Psoas muscle (tissue), 8 donors: ENCODE measurements around the gene EYA2. TPM values are rescaled to one million over a fixed set of nuclear protein-coding genes. Genes with fewer than 3 reads are reported as not detected.

ENCODE experiments used
- ATAC-seq, 4 donors: fragments of 200-7000 bp; cut with Tn5 transposase; one replicate each; pipeline ENCODE4 v1.9.1; 2020; ENCODE audit warnings: moderate library complexity in 3 of 4, mild to moderate bottlenecking in 2 of 4
- DNase-seq, 2 donors: peaks; one replicate each; pipeline ENCODE4 v3.0.0-alpha.2; 2020
- H3K27ac ChIP-seq: fragments of 200-600 bp; one replicate; pipeline ENCODE4 v1.8.0; 2022
- H3K27me3 ChIP-seq, 3 donors: fragments of 200-600 bp in 1 of 3; one replicate each; pipeline versions ENCODE4 v1.6.1 to v1.8.0; 2013 to 2022; ENCODE audit warnings: low read length in 2 of 3, mild to moderate bottlenecking in 2 of 3, moderate library complexity in 1 of 3; ENCODE audit not compliant: insufficient read depth in 3 of 3
- H3K36me3 ChIP-seq, 2 donors: fragments of 200-600 bp in 1 of 2; one replicate each; pipeline versions ENCODE4 v1.6.1 to v1.8.0; 2013 to 2022; ENCODE audit warnings: low read depth in 1 of 2, mild to moderate bottlenecking in 1 of 2, moderate library complexity in 1 of 2; ENCODE audit not compliant: insufficient read depth in 1 of 2
- H3K4me1 ChIP-seq: fragments of 200-600 bp; one replicate; pipeline ENCODE4 v1.8.0; 2022
- H3K4me3 ChIP-seq: fragments of 200-600 bp; one replicate; pipeline ENCODE4 v1.8.0; 2022; ENCODE audit warnings: mild to moderate bottlenecking
- H3K9me3 ChIP-seq: fragments of 200-600 bp; one replicate; pipeline ENCODE4 v1.8.0; 2022
- WGBS, 3 donors: extraction: QIAGEN DNeasy Blood & Tissue Kit; methylation state at CpG; one replicate each; pipeline versions ENCODE4 v1.1.6 to v1.1.7; 2013; 5-methylcytosine and 5-hydroxymethylcytosine counted together
- intact Hi-C, 2 donors: fragments of 100-400 bp; cut with DNase I; formaldehyde crosslinking; loops; one replicate each; pipeline versions ENCODE4 v1.11.0 to v1.14.2; 2022
- polyA plus RNA-seq, 3 donors: library from polyadenylated mRNA; stranded (reverse); fragments of 200-250 nt; gene quantifications; one replicate each; pipeline ENCODE4 v1.2.3, GENCODE V29; 2013
- total RNA-seq, 4 donors: library from RNA; stranded (reverse); fragmentation: NEBNext Ultra II Directional in 2 of 4; extraction: Animal tissue kit (Norgen Biotek cat#: 25700) in 2 of 4; gene quantifications; one replicate each; pipeline versions ENCODE4 v1.2.1 to v1.2.4, GENCODE V29; 2021 to 2023
- TF ChIP-seq, protein P1 (sequence below): fragments of 200-600 bp; IDR thresholded peaks from one replicate; pipeline ENCODE4 v1.8.0; 2022; ENCODE audit warnings: antibody characterized with exemption
- donor health status: healthy with polysubstance abuse.
- donor health status: DM: no; HTN: no; CAD: no; lungs with moderate emphysema.
- donor health status: Bipolar disorder and iron deficiency.
- donor health status: healthy.
- donor health status: DM: yes; HTN: yes; CAD: no.
- donor health status: DM: no; HTN: no; CAD: no.
- donor health status: DM: no; HTN: no; CAD: no.
- donor health status: DM: yes; HTN: yes; CAD: no.

The EYA2 gene
- total and polyA plus RNA-seq, 7 donors, result 0.72 to 4.0 (median 2.0) TPM

DNA sequence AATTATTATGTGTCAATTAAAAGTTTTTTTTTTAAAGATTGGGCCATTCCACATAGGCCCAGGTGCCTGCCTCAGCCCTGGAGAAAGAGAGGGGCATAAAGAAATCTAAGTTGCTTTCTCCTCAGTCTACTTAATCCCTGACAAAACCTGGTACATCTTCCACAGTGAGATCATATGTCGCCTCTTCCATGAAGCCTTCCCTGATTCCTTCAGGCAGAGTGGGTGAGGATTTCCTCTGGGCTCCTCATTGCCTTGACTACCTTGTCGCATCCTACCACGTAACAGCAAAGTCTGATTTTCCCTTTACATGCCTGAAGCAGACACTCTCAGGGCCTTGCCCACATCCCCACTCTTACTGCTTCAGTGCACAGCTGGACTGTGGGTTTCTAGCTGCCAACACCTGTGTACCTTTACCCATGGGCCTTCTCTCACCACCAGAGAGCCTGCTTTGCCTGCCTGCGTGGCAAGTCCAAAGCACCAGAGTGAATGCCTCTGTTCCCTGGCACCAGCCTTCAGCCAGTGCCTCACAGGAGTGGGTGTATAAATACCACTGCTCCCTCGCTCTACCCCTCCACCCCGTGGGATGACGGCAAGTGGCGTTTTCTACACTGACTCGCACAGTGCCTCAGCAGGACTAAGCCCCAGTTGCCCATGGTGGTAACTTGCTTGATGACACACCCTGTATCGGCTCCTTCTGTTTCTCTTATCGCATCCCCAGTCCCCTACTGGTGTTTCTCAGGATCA, 68.0 kb downstream of the EYA2 start:
- DNase-seq (no peak), ATAC-seq (no peak)
- Histone ChIP-seq H3K4me3 (no peak overlapping the region), H3K9me3 (no peaks in the 10 kb centered on the region), H3K27ac (no peak overlapping the region), H3K36me3 (no peaks in the 10 kb centered on the region), H3K4me1 (no peaks in the 10 kb centered on the region), H3K27me3 (peaks cover 0 to 3% (median 0%) of the 10 kb centered on the region in 3 donors)
- 76 to 77% (median 77%) methylated on average over 11 of the region's 11 CpGs for WGBS, 3 donors
- TF ChIP-seq, protein P1, sequence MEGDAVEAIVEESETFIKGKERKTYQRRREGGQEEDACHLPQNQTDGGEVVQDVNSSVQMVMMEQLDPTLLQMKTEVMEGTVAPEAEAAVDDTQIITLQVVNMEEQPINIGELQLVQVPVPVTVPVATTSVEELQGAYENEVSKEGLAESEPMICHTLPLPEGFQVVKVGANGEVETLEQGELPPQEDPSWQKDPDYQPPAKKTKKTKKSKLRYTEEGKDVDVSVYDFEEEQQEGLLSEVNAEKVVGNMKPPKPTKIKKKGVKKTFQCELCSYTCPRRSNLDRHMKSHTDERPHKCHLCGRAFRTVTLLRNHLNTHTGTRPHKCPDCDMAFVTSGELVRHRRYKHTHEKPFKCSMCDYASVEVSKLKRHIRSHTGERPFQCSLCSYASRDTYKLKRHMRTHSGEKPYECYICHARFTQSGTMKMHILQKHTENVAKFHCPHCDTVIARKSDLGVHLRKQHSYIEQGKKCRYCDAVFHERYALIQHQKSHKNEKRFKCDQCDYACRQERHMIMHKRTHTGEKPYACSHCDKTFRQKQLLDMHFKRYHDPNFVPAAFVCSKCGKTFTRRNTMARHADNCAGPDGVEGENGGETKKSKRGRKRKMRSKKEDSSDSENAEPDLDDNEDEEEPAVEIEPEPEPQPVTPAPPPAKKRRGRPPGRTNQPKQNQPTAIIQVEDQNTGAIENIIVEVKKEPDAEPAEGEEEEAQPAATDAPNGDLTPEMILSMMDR, result no peak
- intact Hi-C loops, result no loop called here

DNA sequence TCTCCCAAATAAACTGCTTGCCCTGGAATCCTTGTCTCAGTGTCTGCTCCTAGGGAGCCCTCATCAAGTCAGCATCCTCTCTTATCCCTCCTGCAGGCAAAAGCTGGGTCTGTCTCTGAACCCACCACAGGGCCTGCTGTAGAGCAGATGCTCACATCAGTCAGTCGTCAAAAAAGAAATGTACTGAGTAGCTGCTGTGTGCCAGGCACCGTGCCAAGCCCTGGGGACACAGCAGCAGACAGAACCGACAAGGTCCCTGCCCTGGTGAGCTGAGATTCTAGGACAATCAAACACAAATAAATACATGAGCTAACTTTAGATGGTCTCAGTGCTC, 68.5 kb downstream of the EYA2 start:
- Histone ChIP-seq H3K4me3 (no peak overlapping the region), H3K27ac (no peak overlapping the region), H3K9me3 (no peaks in the 10 kb centered on the region), H3K36me3 (no peaks in the 10 kb centered on the region), H3K27me3 (peaks cover 0 to 3% (median 0%) of the 10 kb centered on the region in 3 donors), H3K4me1 (no peaks in the 10 kb centered on the region)
- TF ChIP-seq, protein P1, result no peak
- WGBS, 3 donors, result 18 to 22% (median 20%) methylated on average over 3 of the region's 3 CpGs
- ATAC-seq (no peak), DNase-seq (no peak)
- intact Hi-C loops, result no loop called here

DNA sequence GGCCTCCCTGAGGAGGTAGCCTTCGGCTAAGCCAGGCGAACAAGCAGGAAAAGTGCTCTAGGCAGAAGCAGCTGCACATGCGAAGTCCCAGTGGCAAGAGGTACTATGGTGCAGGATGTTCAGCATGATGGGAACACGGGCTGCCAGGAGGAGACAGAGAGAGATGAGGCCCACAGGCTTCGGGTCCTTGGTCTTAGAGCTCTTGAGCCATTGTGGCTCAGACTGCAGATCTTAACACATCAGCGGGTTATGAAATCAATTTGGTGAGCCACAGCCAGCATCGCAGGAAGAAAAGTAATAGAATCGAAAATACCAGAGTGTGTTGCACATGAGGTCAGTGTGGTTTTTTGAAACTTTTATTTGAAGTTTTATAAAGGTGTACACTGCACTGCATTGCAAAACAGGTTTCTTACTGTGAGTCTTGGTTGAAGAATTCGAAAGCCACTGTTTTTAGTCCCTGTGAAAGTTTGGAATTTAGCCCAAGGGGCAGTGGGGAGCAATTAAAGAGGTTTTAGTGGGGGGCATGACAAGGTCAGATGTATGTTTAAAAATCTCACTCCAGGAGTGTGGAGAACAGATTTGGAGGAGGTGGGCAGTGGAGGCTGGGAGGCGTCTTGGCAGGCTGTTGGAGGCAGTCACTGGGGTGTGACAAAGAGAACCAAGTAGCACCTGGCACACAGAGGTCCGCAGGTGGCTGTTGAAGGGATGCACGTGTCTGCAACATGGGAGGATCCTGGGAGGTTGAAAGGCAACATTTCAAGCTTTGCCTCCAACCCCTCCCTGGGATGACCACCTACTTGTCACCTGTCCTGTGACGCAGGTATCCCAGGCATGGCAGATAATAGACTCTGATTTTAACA, 69.3 kb downstream of the EYA2 start:
- no peaks in the 10 kb centered on the region for H3K9me3 ChIP-seq
- TF ChIP-seq, protein P1, result no peak
- no peaks in the 10 kb centered on the region for H3K36me3 ChIP-seq
- intact Hi-C loops, result no loop called here
- no peak overlapping the region for H3K4me3 ChIP-seq
- no peak overlapping the region for H3K27ac ChIP-seq
- H3K4me1 ChIP-seq, result no peaks in the 10 kb centered on the region
- H3K27me3 ChIP-seq, result peaks cover 0 to 3% (median 0%) of the 10 kb centered on the region in 3 donors
- ATAC-seq (no peak), DNase-seq (no peak)
- 68 to 73% (median 71%) methylated on average over 13 of the region's 13 CpGs for WGBS, 3 donors

DNA sequence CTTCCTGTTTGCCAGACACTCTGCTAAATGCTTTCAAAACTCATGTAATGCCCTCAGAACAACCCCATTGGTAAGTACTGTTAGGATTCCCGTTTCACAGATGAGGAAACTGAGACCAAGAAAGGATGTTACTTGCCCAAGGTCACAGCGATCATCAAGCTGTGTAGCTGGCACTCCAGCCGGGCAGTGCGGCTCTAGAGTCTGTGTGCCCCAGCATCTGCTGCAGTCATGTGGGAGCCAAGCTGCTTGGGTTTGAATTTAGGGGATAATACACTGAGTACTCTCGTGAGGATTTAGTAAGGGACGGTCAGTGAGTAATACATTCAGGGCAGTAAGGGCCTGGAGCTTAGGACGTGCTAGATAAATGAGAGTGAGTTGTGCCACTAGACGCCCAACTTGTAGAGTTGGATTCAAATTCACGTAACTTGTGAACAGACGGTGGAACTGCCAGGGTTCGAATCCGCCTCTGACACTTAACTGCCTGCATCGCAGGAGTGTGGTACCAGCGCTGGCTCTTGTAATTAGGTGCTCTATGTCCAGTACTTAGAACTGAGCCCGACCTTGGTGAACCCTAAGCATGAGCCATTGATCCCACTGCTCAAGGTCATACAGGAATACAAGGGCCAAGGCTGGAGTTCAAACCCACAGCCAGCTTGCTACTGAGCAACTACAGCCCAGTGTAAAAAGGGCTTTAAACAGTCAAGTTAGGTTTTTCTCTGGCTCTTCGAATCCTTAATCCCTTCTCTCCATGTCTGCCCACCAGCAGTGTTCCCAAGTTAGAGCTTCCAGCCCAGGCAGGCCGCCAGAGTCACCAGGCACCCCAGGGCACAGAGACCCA, 70.2 kb downstream of the EYA2 start:
- no peak for DNase-seq
- WGBS, 3 donors, result 87 to 89% (median 89%) methylated on average over 17 of the region's 17 CpGs
- intact Hi-C loops, result no loop called here
- no peak overlapping the region for H3K4me3 ChIP-seq
- TF ChIP-seq, protein P1, result no peak
- H3K27ac ChIP-seq, result no peak overlapping the region
- H3K9me3 ChIP-seq, result no peaks in the 10 kb centered on the region
- H3K27me3 ChIP-seq, result peaks cover 0 to 3% (median 0%) of the 10 kb centered on the region in 3 donors
- no peaks in the 10 kb centered on the region for H3K4me1 ChIP-seq
- no peak for ATAC-seq
- no peaks in the 10 kb centered on the region for H3K36me3 ChIP-seq
